A673 (cell line): ENCODE results near the gene PTGFRN. TPM values are rescaled to one million over a fixed set of nuclear protein-coding genes. Genes with fewer than 3 reads are reported as not detected.
"Not testable (repeated sequence)": the region's sequence is repeated elsewhere in the genome, so short reads cannot be mapped to it uniquely, and the experiment has no call there.

Source experiments
- BruUV-seq: library from RNA; stranded (reverse); fragments of 400-500 nt; replicated peaks from 2 replicates; lab custom pipeline; 2021; lab: Mats Ljungman, UMichigan
- CTCF ChIA-PET: fragments of 300-600 bp; sonication (Branson Sonifier 250); formaldehyde crosslinking; loops from one replicate; lab custom pipeline; 2022; ENCODE audit warnings: antibody characterized with exemption; lab: Charles Lee
- POLR2A ChIA-PET: fragments of 300-600 bp; sonication (Branson Sonifier 250); formaldehyde crosslinking; loops from one replicate; lab custom pipeline; 2022; ENCODE audit warnings: antibody characterized with exemption; ENCODE audit not compliant: low non-redundant PET; lab: Charles Lee
- DNase-seq: peaks from one replicate; pipeline ENCODE4 v3.0.0-alpha.2; 2015; ENCODE audit warnings: low spot score
- H3K27ac ChIP-seq: fragments of 200-600 bp; sonication (generic); 2 replicates; pipeline ENCODE4 v1.5.1; 2016; ENCODE audit warnings: mixed run types, low read depth, mild to moderate bottlenecking, mixed read lengths, antibody characterized with exemption, low read length; ENCODE audit not compliant: poor library complexity, severe bottlenecking
- H3K27me3 ChIP-seq: fragments of 200-600 bp; sonication (generic); replicated peaks from 2 replicates; pipeline ENCODE4 v1.6.1; 2017; ENCODE audit warnings: mixed run types, low read depth, mild to moderate bottlenecking, mixed read lengths, antibody characterized with exemption, low read length; ENCODE audit not compliant: insufficient read depth, poor library complexity
- H3K36me3 ChIP-seq: fragments of 200-600 bp; sonication (generic); 2 replicates; pipeline ENCODE4 v1.6.1; 2016; ENCODE audit warnings: mixed run types, mild to moderate bottlenecking, mixed read lengths, antibody characterized with exemption, low read length; ENCODE audit not compliant: insufficient read depth, poor library complexity, severe bottlenecking
- H3K4me1 ChIP-seq: fragments of 200-600 bp; sonication (generic); 2 replicates; pipeline ENCODE4 v1.6.1; 2017; ENCODE audit warnings: mixed run types, mild to moderate bottlenecking, mixed read lengths, antibody characterized with exemption, low read length; ENCODE audit not compliant: insufficient read depth, poor library complexity, severe bottlenecking
- H3K4me3 ChIP-seq: fragments of 200-600 bp; sonication (generic); 2 replicates; pipeline ENCODE4 v1.5.1; 2016; ENCODE audit warnings: low read depth, mixed run types, mild to moderate bottlenecking, mixed read lengths, low read length; ENCODE audit not compliant: poor library complexity, severe bottlenecking
- H3K9me3 ChIP-seq: fragments of 200-600 bp; sonication (generic); 2 replicates; pipeline ENCODE4 v1.6.1; 2016; ENCODE audit warnings: mixed run types, low read depth, mild to moderate bottlenecking, mixed read lengths, antibody characterized with exemption, low read length; ENCODE audit not compliant: poor library complexity, severe bottlenecking
- CTCF ChIP-seq: fragments of 300-800, 200-600 bp; sonication (generic); conservative IDR thresholded peaks from 2 replicates; pipeline ENCODE4 v1.5.1; 2017; ENCODE audit warnings: low read depth, mild to moderate bottlenecking, antibody characterized with exemption, low read length, moderate library complexity, mixed read lengths
- EZH2 ChIP-seq: fragments of 200-600 bp; sonication (generic); IDR thresholded peaks from 2 replicates; pipeline ENCODE4 v1.6.1; 2017; ENCODE audit warnings: borderline replicate concordance, low read depth, mild to moderate bottlenecking, mixed read lengths, antibody characterized with exemption, low read length; ENCODE audit not compliant: poor library complexity, severe bottlenecking
- intact Hi-C: fragments of 100-400 bp; cut with micrococcal nuclease; formaldehyde crosslinking; loops from one replicate; pipeline ENCODE4 v1.10.0; 2022; ENCODE audit not compliant: unreplicated experiment
- total RNA-seq: library from RNA; stranded (reverse); gene quantifications from 2 replicates; pipeline ENCODE4 v1.2.3, GENCODE V29; 2021

Gene PTGFRN
- total RNA-seq, 1 experiment from 2014 or later = 29.5 TPM

GRCh38 chr1:116875391-116875790, 34.3 kb upstream of the PTGFRN start:
- H3K27ac ChIP-seq = no peak overlapping the region
- H3K4me3 ChIP-seq = no peak overlapping the region
- DNase-seq = no peak
- BruUV-seq = no TSS peak
- TF ChIP-seq CTCF (no peak), EZH2 (no peak)
- POLR2A ChIA-PET = no interaction called here
- no peaks in the 10 kb centered on the region for H3K27me3 ChIP-seq
- no peaks in the 10 kb centered on the region for H3K36me3 ChIP-seq
- H3K4me1 ChIP-seq = peaks cover 24% of the 10 kb centered on the region
- intact Hi-C loops = loop anchor here (10.0 kb wide), 1 partner anchor 169 kb away; no protein-coding TSS in a partner anchor
- H3K9me3 ChIP-seq = no peaks in the 10 kb centered on the region
- CTCF ChIA-PET = no interaction called here

GRCh38 chr1:116875946-116876345, 33.8 kb upstream of the PTGFRN start:
- H3K27ac ChIP-seq, H3K4me3 ChIP-seq, BruUV-seq, DNase-seq, POLR2A ChIA-PET, H3K27me3 ChIP-seq, H3K36me3 ChIP-seq, CTCF ChIA-PET, H3K9me3 ChIP-seq: not testable (repeated sequence)
- H3K4me1 ChIP-seq = peaks cover 24% of the 10 kb centered on the region
- intact Hi-C loops = loop anchor here (10.0 kb wide), 1 partner anchor 169 kb away; no protein-coding TSS in a partner anchor

GRCh38 chr1:116877141-116877818, 32.4 kb upstream of the PTGFRN start:
- POLR2A ChIA-PET = interaction anchor here (0.6 kb wide), 1 partner anchor 249 kb away, joined by 4 read pairs; no protein-coding TSS in a partner anchor
- no TSS peak for BruUV-seq
- no peak for TF ChIP-seq CTCF
- TF ChIP-seq EZH2 = no peak
- intact Hi-C loops = loop anchor here (10.0 kb wide), 1 partner anchor 168 kb away; no protein-coding TSS in a partner anchor
- H3K27ac ChIP-seq = no peak overlapping the region
- CTCF ChIA-PET = interaction anchor here (1.0 kb wide), 1 partner anchor 21 kb away, joined by 4 read pairs; no protein-coding TSS in a partner anchor
- H3K9me3 ChIP-seq = no peaks in the 10 kb centered on the region
- H3K4me3 ChIP-seq = peak overlapping the region; percentile 32
- no peaks in the 10 kb centered on the region for H3K27me3 ChIP-seq
- no peak for DNase-seq
- H3K4me1 ChIP-seq = peaks cover 27% of the 10 kb centered on the region
- H3K36me3 ChIP-seq = no peaks in the 10 kb centered on the region
